GM20000 (cell line): Measurements from ENCODE around the gene RBBP8.

ENCODE experiments used
- DNase-seq: peaks from one replicate; pipeline ENCODE4 v3.0.0; 2012; ENCODE audit warnings: low spot score
- CTCF ChIP-seq: IDR thresholded peaks from 2 replicates; pipeline ENCODE4 v1.5.1; 2012; ENCODE audit warnings: mild to moderate bottlenecking, control low read depth; ENCODE audit errors: extremely low read depth, missing control alignments

The RBBP8 gene

GRCh38 chr18:22912835-22913234, 20.3 kb upstream of the RBBP8 start:
- DNase-seq: no peak
- no peak for TF ChIP-seq CTCF

- no peak for TF ChIP-seq CTCF
- DNase-seq: no peak
These were observed 19.3 kb upstream of the RBBP8 start for GRCh38 chr18:22913861-22914260.

GRCh38 chr18:22914633-22915032, 18.5 kb upstream of the RBBP8 start:
- TF ChIP-seq CTCF: no peak
- no peak for DNase-seq

- no peak for DNase-seq
- TF ChIP-seq CTCF: no peak
These were observed 17.8 kb upstream of the RBBP8 start for GRCh38 chr18:22915337-22915736.

GRCh38 chr18:22921772-22922171, 11.4 kb upstream of the RBBP8 start:
- no peak for DNase-seq
- no peak for TF ChIP-seq CTCF

DNA sequence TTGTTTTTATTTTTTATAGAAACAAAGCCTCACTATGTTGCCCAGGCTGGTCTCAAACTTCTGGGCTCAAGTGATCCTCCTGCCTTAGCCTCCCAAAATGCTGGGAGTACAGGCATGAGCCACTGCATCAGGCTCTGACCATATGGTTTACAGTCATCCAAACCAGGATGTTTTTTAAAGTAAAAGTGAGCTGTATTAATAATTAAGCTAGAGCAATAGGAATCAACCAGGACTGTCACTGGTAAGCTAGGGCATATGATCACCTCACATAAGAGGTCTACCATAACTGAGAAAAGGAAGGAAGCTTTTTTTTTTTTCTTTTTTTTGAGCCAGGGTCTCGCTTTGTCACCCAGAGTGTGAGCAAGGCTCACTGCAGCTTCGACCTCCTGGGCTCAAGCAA, 8.5 kb upstream of the RBBP8 start:
- TF ChIP-seq CTCF: no peak
- no peak for DNase-seq

- TF ChIP-seq CTCF: no peak
- DNase-seq: no peak
These were observed 6.7 kb upstream of the RBBP8 start for GRCh38 chr18:22926454-22926853.
